Measurements from ENCODE around the gene NLRP3. TPM values are rescaled to one million over a fixed set of nuclear protein-coding genes. Genes with fewer than 3 reads are reported as not detected.
A peak's percentile ranks its signal among the peaks of the same experiment; 100 is the strongest.
"Not testable (repeated sequence)": the region's sequence is repeated elsewhere in the genome, so short reads cannot be mapped to it uniquely, and the experiment has no call there.

The NLRP3 gene
- total RNA-seq: 10 to 100 TPM in 1 of 6 donors, 1 to 10 TPM in 5; 2.6 to 13.6 (median 6.0) TPM

GRCh38 chr1:247415423-247416361 is at the start of gene NLRP3:
Gene NLRP3 (plus strand): TSS chr1:247416173. CDS start chr1:247418801, 2,628 bp downstream.
- Histone ChIP-seq H3K4me1 (peaks cover 0 to 4% (median 2%) of the 10 kb centered on the region in 4 donors), H3K36me3 (no peaks in the 10 kb centered on the region), H3K27ac (peak within 1 kb of the TSS; percentile 20 to 67 (median 54)), H3K27me3 (no peaks in the 10 kb centered on the region), H3K9me3 (no peaks in the 10 kb centered on the region), H3K4me3 (peak within 1 kb of the TSS in 3 of 4 donors; percentile 28 to 42 (median 31))
- 38 to 51% methylated on average over 19 of the region's 19 CpGs for WGBS, 2 donors
- DNase-seq (peak in 1 of 2 donors; percentile 61), ATAC-seq (ENCODE audit: low FRiP score in 2 of 2) (peak; percentile 71 to 87)
- TF ChIP-seq POLR2AphosphoS5 (IDR thresholded peaks at IDR 0.05) (peak; percentile 66 to 78), POLR2A (IDR thresholded peaks at IDR 0.05) (peak in 1 of 4 donors; percentile 73), EP300 (IDR thresholded peaks at IDR 0.05) (no peak), CTCF (IDR thresholded peaks at IDR 0.05) (no peak)

DNA sequence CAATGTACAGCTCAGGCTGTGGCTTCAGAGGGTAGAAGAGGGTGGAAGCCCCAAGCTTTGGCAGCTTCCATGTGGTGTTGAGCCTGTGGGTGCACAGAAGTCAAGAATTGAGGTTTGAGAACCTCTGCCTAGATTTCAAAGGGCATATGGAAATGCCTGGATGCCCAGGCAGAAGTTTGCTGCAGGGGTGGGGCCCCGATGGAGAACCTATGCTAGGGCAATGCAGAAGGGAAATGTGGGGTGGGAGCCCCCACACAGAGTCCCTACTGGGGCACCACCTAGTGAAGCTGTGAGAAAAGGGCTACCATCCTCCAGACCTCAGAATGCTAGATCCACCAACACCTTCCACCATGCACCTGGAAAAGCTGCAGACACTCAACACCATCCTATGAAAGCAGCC is 49.6 kb upstream of the NLRP3 start:
- not testable (repeated sequence) for H3K27me3 ChIP-seq; ATAC-seq (ENCODE audit: low FRiP score in 2 of 2); DNase-seq; H3K9me3 ChIP-seq; H3K36me3 ChIP-seq; H3K4me3 ChIP-seq; H3K4me1 ChIP-seq; H3K27ac ChIP-seq
- 100% methylated on average over 1 of the region's 1 CpG for WGBS, 2 donors

DNA sequence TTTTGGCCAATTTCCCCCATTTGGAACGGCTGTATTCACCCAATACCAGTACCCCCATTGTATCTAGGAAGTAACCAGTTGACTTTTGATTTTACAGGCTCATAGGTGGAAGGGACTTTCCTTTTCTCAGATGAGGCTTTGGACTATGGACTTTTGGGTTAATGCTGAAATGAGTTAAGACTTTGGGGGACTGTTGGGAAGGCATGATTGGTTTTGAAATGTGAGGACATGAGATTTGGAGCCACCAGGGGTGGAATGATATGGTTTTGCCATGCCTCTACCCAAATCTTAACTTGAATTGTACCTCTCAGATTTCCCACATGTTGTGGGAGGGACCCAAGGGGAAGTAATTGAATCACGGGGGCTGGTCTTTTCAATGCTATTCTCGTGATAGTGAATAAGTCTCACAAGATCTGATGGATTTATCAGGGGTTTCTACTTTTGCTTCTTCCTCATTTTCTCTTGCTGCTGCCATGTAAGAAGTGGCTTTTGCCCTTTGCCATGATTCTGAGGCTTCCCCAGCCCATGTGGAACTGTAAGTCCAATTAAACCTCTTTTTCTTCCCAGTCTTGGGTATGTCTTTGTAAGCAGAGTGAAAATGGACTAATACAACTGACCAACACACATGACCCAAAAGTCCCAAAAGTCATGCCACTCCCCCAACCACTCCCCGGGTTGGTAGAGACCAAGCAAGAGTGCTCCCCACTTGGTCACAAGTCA is 48.9 kb upstream of the NLRP3 start:
- peaks cover 0 to 4% (median 0%) of the 10 kb centered on the region in 4 donors for H3K27me3 ChIP-seq
- ATAC-seq (ENCODE audit: low FRiP score in 2 of 2): no peak
- DNase-seq: no peak
- no peak for TF ChIP-seq POLR2A (IDR thresholded peaks at IDR 0.05)
- no peak for TF ChIP-seq CTCF (IDR thresholded peaks at IDR 0.05)
- TF ChIP-seq POLR2AphosphoS5 (IDR thresholded peaks at IDR 0.05): no peak
- no peak for TF ChIP-seq EP300 (IDR thresholded peaks at IDR 0.05)
- H3K36me3 ChIP-seq: no peaks in the 10 kb centered on the region
- no peak overlapping the region for H3K4me3 ChIP-seq
- H3K9me3 ChIP-seq: no peaks in the 10 kb centered on the region
- WGBS, 2 donors: 80 to 90% methylated on average over 4 of the region's 4 CpGs
- H3K27ac ChIP-seq: no peak overlapping the region
- no peaks in the 10 kb centered on the region for H3K4me1 ChIP-seq

DNA sequence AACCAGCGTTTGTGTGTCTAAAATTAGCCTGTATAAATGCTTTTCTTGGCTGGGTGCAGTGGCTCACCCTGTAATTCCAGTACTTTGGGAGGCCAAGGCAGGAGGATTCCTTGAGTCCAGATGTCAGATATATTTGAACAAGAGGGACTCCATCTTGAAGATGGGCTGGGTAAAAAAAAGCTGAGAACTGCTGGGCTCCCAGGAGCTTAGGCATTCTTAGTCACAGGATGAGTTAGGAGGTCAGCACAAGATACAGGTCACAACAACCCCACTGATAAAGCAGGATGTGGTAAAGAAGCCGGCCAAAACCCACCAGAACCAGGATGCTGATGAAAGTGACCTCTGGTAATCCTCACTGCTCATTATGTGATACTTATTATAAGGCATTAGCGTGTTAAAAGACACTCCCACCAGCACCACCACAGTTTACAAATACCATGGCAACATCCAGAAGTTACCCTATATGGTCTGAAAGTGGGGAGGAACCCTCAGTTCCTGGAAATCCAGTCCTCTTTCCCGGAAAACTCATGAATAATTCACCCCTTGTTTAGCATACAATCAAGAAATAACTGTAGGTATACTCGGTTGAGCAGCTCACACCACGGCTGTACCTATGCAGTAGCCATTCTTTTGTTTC is 48.1 kb upstream of the NLRP3 start:
- Histone ChIP-seq H3K27me3 (peaks cover 0 to 4% (median 0%) of the 10 kb centered on the region in 4 donors), H3K36me3 (no peaks in the 10 kb centered on the region), H3K27ac (no peak overlapping the region), H3K9me3 (no peaks in the 10 kb centered on the region), H3K4me1 (peaks cover 0 to 4% (median under 1%) of the 10 kb centered on the region in 4 donors), H3K4me3 (no peak overlapping the region)
- ATAC-seq (ENCODE audit: low FRiP score in 2 of 2): no peak
- no peak for TF ChIP-seq CTCF (IDR thresholded peaks at IDR 0.05)
- TF ChIP-seq POLR2AphosphoS5 (IDR thresholded peaks at IDR 0.05): no peak
- TF ChIP-seq POLR2A (IDR thresholded peaks at IDR 0.05): no peak
- no peak for TF ChIP-seq EP300 (IDR thresholded peaks at IDR 0.05)
- DNase-seq: no peak
- 58 to 61% methylated on average over 6 of the region's 6 CpGs for WGBS, 2 donors

Data from upper lobe of left lung (tissue), 6 donors.